Left ventricle myocardium superior (tissue), 1 donor: ENCODE results near the gene ABCC4. TPM values are rescaled to one million over a fixed set of nuclear protein-coding genes. Genes with fewer than 3 reads are reported as not detected.

Experiments
- ATAC-seq: fragments of 200-7000 bp; cut with Tn5 transposase; one replicate; pipeline ENCODE4 v1.9.1; 2020; ENCODE audit warnings: mild to moderate bottlenecking, moderate library complexity
- DNase-seq: peaks from one replicate; pipeline ENCODE4 v3.0.0-alpha.2; 2020
- intact Hi-C: fragments of 100-400 bp; cut with micrococcal nuclease; formaldehyde crosslinking; loops from one replicate; pipeline ENCODE4 v1.11.0; 2022
- total RNA-seq: library from RNA; stranded (reverse); fragmentation: NEBNext Ultra II Directional; extraction: Animal tissue kit (Norgen Biotek cat#: 25700); gene quantifications from one replicate; pipeline ENCODE4 v1.2.1, GENCODE V29; 2021
- donor health status: DM: no; HTN: yes; CAD: no; lungs with severe emphysema.

ABCC4 gene
- total RNA-seq, 1 donor from 2014 or later: 3.3 TPM

- DNase-seq: no peak
- ATAC-seq: no peak
- intact Hi-C loops: no loop called here
Measured at GRCh38 chr13:95106562-95106961, 194.7 kb downstream of the ABCC4 start.

GRCh38 chr13:95100525-95101433 is 200.5 kb downstream of the ABCC4 start:
- DNase-seq: no peak
- no peak for ATAC-seq
- intact Hi-C loops: no loop called here

GRCh38 chr13:95099541-95099940 is 201.7 kb downstream of the ABCC4 start:
- intact Hi-C loops: no loop called here
- ATAC-seq (no peak), DNase-seq (no peak)

- no peak for ATAC-seq
- intact Hi-C loops: no loop called here
- DNase-seq: no peak
Measured at GRCh38 chr13:95098916-95099315, 202.3 kb downstream of the ABCC4 start.

GRCh38 chr13:95091755-95092154 is 209.5 kb downstream of the ABCC4 start:
- ATAC-seq (no peak), DNase-seq (no peak)
- intact Hi-C loops: no loop called here

- intact Hi-C loops: no loop called here
- ATAC-seq (no peak), DNase-seq (no peak)
Measured at GRCh38 chr13:95087746-95088305, 213.4 kb downstream of the ABCC4 start.

- intact Hi-C loops: no loop called here
- ATAC-seq (no peak), DNase-seq (no peak)
Measured at GRCh38 chr13:95086761-95087160, 214.5 kb downstream of the ABCC4 start.

- DNase-seq (no peak), ATAC-seq (no peak)
- intact Hi-C loops: no loop called here
Measured at GRCh38 chr13:95083758-95084157, 217.5 kb downstream of the ABCC4 start.

GRCh38 chr13:95083066-95083465 is 218.2 kb downstream of the ABCC4 start:
- intact Hi-C loops: no loop called here
- DNase-seq (no peak), ATAC-seq (no peak)

- DNase-seq (no peak), ATAC-seq (no peak)
- intact Hi-C loops: no loop called here
Measured at GRCh38 chr13:95075506-95075905, 225.7 kb downstream of the ABCC4 start.

GRCh38 chr13:95074820-95075219 is 226.4 kb downstream of the ABCC4 start:
- DNase-seq (no peak), ATAC-seq (no peak)
- intact Hi-C loops: no loop called here

- no peak for ATAC-seq
- intact Hi-C loops: no loop called here
- no peak for DNase-seq
Measured at GRCh38 chr13:95073747-95074311, 227.4 kb downstream of the ABCC4 start.

- DNase-seq (no peak), ATAC-seq (no peak)
- intact Hi-C loops: no loop called here
Measured at GRCh38 chr13:95067303-95067702, 233.9 kb downstream of the ABCC4 start.

- no peak for DNase-seq
- no peak for ATAC-seq
- intact Hi-C loops: no loop called here
Measured at GRCh38 chr13:95060014-95060519, 241.2 kb downstream of the ABCC4 start.

- intact Hi-C loops: no loop called here
- DNase-seq: no peak
- ATAC-seq: no peak
Measured at GRCh38 chr13:95059306-95059705, 241.9 kb downstream of the ABCC4 start.

GRCh38 chr13:95058680-95059079 is 242.6 kb downstream of the ABCC4 start:
- intact Hi-C loops: no loop called here
- no peak for ATAC-seq
- DNase-seq: no peak

GRCh38 chr13:95056266-95056665 is 245.0 kb downstream of the ABCC4 start:
- intact Hi-C loops: no loop called here
- ATAC-seq (no peak), DNase-seq (no peak)

GRCh38 chr13:95050800-95051615 is 250.2 kb downstream of the ABCC4 start:
- ATAC-seq: no peak
- intact Hi-C loops: no loop called here
- DNase-seq: no peak

- DNase-seq (no peak), ATAC-seq (no peak)
- intact Hi-C loops: no loop called here
Measured at GRCh38 chr13:95049772-95050171, 251.5 kb downstream of the ABCC4 start.
